T47D (cell line): Measurements from ENCODE around the gene EFEMP1.
A peak's percentile ranks its signal among the peaks of the same experiment; 100 is the strongest.

ENCODE experiments used
- DNase-seq, 2 experiments: peaks; one replicate each; pipeline versions ENCODE4 v3.0.0 to v3.0.0-alpha.2; 2011 to 2012; ENCODE audit warnings: low read depth in 1 of 2, low spot score in 1 of 2
- JUND ChIP-seq: IDR thresholded peaks from 2 replicates; pipeline ENCODE4 v1.6.1; 2012; ENCODE audit warnings: low read depth
- in situ Hi-C: cut with HindIII; loops from 2 replicates; pipeline ENCODE4 v1.10.0; 2016; ENCODE audit warnings: low sequenced_read_pairs, low pct_unique_long_range_greater_than_20kb

Gene EFEMP1

GRCh38 chr2:55902429-55902828 is 21.2 kb downstream of the EFEMP1 start:
- no peak for TF ChIP-seq JUND
- in situ Hi-C loops: no loop called here
- DNase-seq: no peak

- DNase-seq: no peak
- in situ Hi-C loops: no loop called here
- no peak for TF ChIP-seq JUND
These were observed 21.6 kb downstream of the EFEMP1 start for GRCh38 chr2:55901941-55902340.

GRCh38 chr2:55901322-55901721 is 22.3 kb downstream of the EFEMP1 start:
- TF ChIP-seq JUND: no peak
- no peak for DNase-seq
- in situ Hi-C loops: no loop called here

- DNase-seq: no peak
- no peak for TF ChIP-seq JUND
- in situ Hi-C loops: no loop called here
These were observed 23.7 kb downstream of the EFEMP1 start for GRCh38 chr2:55899881-55900280.

GRCh38 chr2:55898386-55899040 is 25.1 kb downstream of the EFEMP1 start:
- no peak for DNase-seq
- in situ Hi-C loops: no loop called here
- no peak for TF ChIP-seq JUND

- no peak for DNase-seq
- TF ChIP-seq JUND: no peak
- in situ Hi-C loops: no loop called here
These were observed 26.9 kb downstream of the EFEMP1 start for GRCh38 chr2:55896633-55897032.

- TF ChIP-seq JUND: no peak
- no peak for DNase-seq
- in situ Hi-C loops: no loop called here
These were observed 28.9 kb downstream of the EFEMP1 start for GRCh38 chr2:55894720-55895119.

GRCh38 chr2:55891671-55892094 is 31.9 kb downstream of the EFEMP1 start:
- TF ChIP-seq JUND: no peak
- no peak for DNase-seq
- in situ Hi-C loops: no loop called here

- peak in 1 of 2 experiments; percentile 22 for DNase-seq
These were observed 34.6 kb downstream of the EFEMP1 start for GRCh38 chr2:55888936-55889335.

GRCh38 chr2:55887901-55888624 is 35.5 kb downstream of the EFEMP1 start:
- in situ Hi-C loops: no loop called here

More at GRCh38 chr2:55888936-55889335, 34.6 kb downstream of the EFEMP1 start:
- in situ Hi-C loops: no loop called here
- no peak for TF ChIP-seq JUND

GRCh38 chr2:55887351-55887750 is 36.2 kb downstream of the EFEMP1 start:
- no peak for TF ChIP-seq JUND
- in situ Hi-C loops: no loop called here
- DNase-seq: no peak

More at GRCh38 chr2:55887901-55888624, 35.5 kb downstream of the EFEMP1 start:
- no peak for TF ChIP-seq JUND
- DNase-seq: no peak

- DNase-seq: no peak
- TF ChIP-seq JUND: no peak
- in situ Hi-C loops: no loop called here
These were observed 37.7 kb downstream of the EFEMP1 start for GRCh38 chr2:55885944-55886281.

GRCh38 chr2:55885127-55885943 is 38.2 kb downstream of the EFEMP1 start:
- no peak for DNase-seq
- no peak for TF ChIP-seq JUND
- in situ Hi-C loops: no loop called here
